Measurements from ENCODE around the gene DPH6.
A peak's percentile ranks its signal among the peaks of the same experiment; 100 is the strongest.
"Not testable (repeated sequence)": the region's sequence is repeated elsewhere in the genome, so short reads cannot be mapped to it uniquely, and the experiment has no call there.

Gene DPH6

GRCh38 chr15:35484231-35484945 lies 61.6 kb downstream of the DPH6 start:
- no peak for DNase-seq

DNA sequence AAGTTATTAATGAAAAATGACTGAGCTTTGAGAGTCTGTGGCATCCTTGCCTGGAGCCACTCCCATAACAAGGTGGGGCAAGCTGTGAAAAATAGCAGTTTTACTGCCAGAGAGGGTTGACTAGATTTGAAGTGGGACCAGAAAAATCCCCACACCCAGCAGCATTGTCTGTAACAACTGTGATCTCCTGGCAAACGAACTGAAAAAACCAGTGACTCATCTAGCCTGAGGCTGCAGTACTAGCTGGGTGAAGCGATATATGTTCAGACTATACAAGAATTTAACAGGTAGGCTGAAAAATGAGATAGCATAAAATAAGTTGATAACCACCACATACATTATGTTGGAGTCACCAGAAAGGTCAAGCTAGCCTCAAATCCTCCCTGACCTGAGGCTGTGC lies 64.0 kb downstream of the DPH6 start:
- DNase-seq, result peak; percentile 16

GRCh38 chr15:35481064-35481463 lies 64.9 kb downstream of the DPH6 start:
- no peak for DNase-seq

DNA sequence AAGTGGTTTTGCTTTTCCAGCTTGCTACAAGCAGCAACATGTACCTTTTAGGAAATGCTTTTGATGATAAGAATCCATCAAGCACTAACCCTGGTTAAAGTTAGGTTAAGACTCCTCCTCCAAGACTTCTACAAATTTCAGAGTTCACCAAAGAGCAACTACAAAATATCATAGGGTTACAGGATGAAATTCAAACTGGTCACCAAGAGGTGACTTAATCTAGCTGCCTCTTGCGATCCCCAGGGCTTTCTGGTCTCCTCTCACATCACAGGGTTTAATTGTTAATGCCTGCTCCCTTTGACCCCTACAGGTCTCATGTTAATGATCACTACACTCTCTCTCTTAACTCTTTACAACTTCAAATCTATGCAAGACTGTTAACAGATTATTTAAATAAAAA lies 66.5 kb downstream of the DPH6 start:
- DNase-seq, result no peak

DNA sequence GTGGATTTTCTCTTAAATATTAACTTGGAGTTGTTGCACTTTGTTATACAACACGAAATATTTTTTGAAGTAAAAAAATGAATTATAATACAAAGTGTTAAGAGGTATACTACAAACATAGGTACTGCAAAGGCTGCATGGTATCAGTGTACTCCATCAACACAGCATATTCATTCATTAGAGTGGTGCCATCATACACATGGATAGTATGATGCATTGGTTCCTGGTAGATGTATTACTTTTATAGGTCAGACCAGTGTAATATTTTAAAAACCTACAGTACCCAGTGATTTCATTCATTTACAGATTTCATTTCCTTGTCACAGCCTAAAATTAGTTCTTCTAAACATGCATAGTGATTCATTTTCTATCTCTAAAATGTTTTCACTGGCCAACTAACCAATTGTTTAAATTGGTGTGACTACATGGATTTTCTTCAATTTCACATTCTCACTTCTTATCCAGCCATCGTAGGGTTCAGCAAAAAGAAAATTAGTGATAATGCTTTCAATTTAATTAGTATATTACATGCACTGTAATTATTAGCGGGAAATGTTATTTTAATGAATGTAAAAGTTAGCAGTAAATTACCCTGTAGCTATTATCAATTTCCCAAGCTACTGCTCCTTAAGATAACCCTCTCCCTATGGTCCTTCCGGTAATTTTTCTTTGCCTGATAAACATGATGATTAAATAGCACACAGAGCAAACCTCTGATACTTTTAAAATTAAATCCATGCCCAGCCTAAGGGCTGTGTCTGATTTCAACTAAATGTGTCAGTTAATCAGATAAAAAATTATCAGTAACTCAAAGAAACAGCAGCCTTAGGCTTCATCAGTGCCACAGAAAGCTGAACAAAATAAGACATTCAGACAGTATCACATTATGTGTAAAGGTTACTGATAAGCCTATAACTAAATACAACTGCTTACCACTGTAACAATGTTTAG lies 68.4 kb downstream of the DPH6 start:
- DNase-seq, result no peak

- DNase-seq, result no peak
Measured at GRCh38 chr15:35471024-35471423, 74.9 kb downstream of the DPH6 start.

- DNase-seq, result no peak
Measured at GRCh38 chr15:35470441-35470840, 75.5 kb downstream of the DPH6 start.

- no peak for DNase-seq
Measured at GRCh38 chr15:35466476-35466875, 79.5 kb downstream of the DPH6 start.

- DNase-seq, result no peak
Measured at GRCh38 chr15:35465783-35466182, 80.2 kb downstream of the DPH6 start.

DNA sequence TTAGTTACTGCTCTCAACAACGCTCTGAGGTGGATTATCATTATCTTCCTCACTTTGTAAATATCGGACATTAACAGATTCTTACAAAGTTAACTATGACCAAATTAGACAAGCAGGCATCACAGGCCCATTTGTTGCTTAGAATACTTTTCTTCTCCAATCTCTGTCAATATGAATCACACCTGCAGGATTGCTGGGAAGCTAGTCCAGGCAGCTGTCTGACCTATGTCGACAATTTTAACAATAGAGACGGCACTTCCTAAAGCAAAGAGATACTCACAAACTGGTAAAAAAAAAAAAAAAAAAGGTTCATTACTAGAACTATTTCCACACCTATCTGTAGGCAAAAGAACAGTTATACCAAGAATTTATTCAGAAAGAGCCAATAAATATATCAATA lies 85.3 kb downstream of the DPH6 start:
- DNase-seq, result no peak

- DNase-seq, result no peak
Measured at GRCh38 chr15:35458176-35458856, 87.6 kb downstream of the DPH6 start.

DNA sequence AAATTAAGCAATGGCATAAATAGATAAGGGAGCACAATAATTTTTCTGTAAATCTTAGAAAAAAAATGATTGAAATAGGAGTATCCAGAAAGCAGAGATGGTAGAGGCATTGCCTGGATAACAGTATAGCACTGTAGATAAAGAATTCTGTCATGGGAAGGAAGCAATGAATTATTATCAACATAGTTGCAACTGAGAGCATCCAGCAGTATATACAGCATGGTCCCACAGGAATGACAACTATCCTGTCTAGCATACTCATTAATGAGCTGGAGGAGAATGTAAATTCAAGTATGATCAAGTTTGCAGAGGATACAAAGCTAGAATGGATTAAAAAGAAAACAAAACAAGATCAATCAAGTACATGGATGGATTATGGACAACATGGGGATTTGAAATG lies 90.8 kb downstream of the DPH6 start:
- no peak for DNase-seq

GRCh38 chr15:35450492-35450891 lies 95.5 kb downstream of the DPH6 start:
- DNase-seq, result no peak

DNA sequence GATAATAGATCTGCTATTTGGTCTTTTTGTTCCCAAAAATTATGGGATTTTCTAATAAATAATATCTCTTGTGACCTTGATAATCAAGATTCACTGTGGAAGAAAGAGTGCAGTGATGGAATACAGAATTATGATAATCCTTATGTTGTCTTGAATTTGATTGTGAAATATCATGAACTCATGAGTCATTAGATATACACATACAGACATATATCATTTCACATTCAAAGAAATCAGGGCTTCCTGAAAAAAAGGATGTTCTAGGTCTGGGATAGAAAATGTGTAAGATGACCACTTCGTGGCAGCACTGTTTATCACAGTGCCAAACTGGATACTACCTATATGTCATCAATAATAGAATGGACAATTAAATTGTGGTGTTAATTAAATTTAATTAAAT lies 97.7 kb downstream of the DPH6 start:
- DNase-seq, result no peak

DNA sequence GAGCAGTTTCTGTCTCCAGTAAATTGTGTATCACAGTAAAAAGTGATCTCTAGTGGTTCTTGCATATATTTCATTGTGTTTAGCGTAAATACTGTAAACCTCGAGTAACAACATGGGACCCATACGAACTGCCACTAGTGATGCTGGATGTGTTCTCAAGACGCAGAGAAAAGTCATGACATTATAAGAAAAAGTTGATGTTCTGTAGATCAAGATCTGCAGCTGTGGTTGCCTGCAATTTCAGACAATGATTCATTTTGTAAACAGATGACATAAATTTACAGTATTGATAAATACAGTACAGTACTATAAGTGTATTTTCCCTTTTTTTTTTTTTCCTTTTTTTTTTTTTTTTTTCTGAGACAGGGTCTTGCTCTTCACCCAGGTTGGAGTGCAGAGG lies 100.1 kb downstream of the DPH6 start:
- no peak for DNase-seq

- peak; percentile 19 for DNase-seq
Measured at GRCh38 chr15:35444557-35445204, 101.3 kb downstream of the DPH6 start.

DNA sequence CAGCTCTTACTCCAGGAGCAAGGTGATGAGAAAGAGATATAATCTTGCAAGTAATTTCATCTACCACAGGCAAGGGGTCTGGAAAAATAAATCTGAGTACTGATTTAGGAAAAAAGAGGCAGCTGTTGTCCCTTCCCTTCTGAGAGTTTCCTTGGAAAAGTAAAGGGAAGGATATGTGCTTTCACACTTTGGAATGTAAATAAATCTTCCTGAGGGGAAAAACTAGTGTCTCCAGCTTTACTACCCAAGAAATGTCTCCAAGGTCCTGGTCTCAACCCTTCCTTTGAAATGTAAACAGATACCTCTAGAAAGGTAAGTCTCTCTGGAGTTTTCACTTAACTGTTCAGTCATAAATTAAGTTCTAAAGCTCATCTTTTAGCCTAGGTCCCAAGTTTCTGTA lies 102.6 kb downstream of the DPH6 start:
- no peak for DNase-seq

GRCh38 chr15:35442742-35443141 lies 103.2 kb downstream of the DPH6 start:
- DNase-seq, result no peak

DNA sequence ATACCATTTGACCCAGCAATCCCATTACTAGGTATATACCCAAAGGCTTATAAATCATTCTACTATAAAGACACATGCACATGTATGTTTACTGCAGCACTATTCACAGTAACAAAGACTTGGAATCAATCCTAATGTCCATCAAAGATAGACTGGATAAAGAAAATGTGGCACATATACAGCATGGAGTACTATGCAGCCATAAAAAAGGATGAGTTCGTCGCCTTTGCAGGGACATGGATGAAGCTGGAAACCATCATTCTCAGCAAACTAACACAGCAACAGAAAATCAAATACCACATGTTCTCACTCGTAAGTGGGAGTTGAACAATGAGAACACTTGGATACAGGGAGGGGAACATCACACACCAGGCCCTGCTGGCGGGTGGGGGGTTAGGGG lies 104.7 kb downstream of the DPH6 start:
- not testable (repeated sequence) for DNase-seq

- no peak for DNase-seq
Measured at GRCh38 chr15:35440265-35440664, 105.7 kb downstream of the DPH6 start.

DNA sequence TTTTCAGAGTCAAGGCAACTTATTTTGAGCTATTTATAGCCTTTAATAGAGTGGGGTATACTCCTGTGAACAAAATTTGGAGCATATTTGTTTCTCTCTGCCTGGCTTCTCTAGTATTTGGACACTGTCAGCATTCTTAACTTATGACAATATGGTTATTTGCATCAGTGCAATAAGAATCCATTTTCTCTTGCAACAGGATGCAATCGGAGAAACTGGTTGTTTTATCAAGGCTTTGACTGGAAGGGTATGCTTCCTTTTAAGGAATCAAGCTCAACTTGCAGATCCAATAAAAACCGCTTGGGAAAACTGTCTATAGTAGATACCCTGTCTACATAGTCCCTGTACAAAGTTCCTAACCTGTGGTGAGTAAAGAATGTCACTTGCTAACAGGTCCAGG lies 106.7 kb downstream of the DPH6 start:
- no peak for DNase-seq

DNA sequence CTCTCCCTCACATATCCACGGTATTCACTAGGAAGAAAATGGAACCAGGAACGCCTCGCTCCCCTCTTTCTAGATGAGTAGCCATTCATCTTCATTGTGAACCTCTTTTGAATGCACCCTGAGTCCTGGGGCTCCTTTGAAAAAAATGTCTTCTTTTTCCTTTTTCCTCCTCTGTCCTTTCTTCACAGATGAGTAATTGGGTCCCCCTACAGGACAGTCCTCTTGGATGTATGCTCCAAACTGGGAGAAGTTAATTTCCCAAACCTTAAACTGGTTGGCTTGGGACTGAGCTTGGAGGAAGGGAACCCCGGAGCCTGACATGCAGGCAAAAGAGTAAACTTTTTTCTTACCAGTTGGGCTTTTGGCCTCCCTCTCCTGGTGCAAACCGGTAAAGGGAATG lies 108.8 kb downstream of the DPH6 start:
- DNase-seq, result no peak

GRCh38 chr15:35436422-35436821 lies 109.5 kb downstream of the DPH6 start:
- no peak for DNase-seq
